Breast epithelium (tissue), 4 donors: Measurements from ENCODE around the gene HNRNPF. TPM values are rescaled to one million over a fixed set of nuclear protein-coding genes. Genes with fewer than 3 reads are reported as not detected.
A peak's percentile ranks its signal among the peaks of the same experiment; 100 is the strongest.

Source experiments
- DNase-seq, 2 donors: peaks; one replicate each; pipeline ENCODE4 v3.0.0-alpha.2; 2019; ENCODE audit warnings: low spot score in 2 of 2
- H3K27ac ChIP-seq, 2 donors: fragments of 200-600 bp; sonication (generic) in 1 of 2; one replicate each; pipeline ENCODE4 v1.5.1; 2016 to 2019; ENCODE audit warnings: mild to moderate bottlenecking in 1 of 2
- H3K27me3 ChIP-seq, 2 donors: fragments of 200-600 bp; sonication (generic) in 1 of 2; one replicate each; pipeline versions ENCODE4 v1.5.1 to v1.6.0; 2017 to 2019; ENCODE audit warnings: control low read depth in 1 of 2, mild to moderate bottlenecking in 1 of 2
- H3K36me3 ChIP-seq: fragments of 200-600 bp; one replicate; pipeline ENCODE4 v1.5.1; 2019
- H3K4me1 ChIP-seq, 2 donors: fragments of 200-600 bp; sonication (generic); one replicate each; pipeline ENCODE4 v1.5.1; 2016 to 2019; ENCODE audit warnings: control low read depth in 1 of 2
- H3K4me3 ChIP-seq, 3 donors: fragments of 200-600 bp; sonication (generic); 1 replicate in 2 of 3; 2 replicates in 1 of 3; pipeline ENCODE4 v1.5.1; 2016 to 2019; ENCODE audit warnings: mild to moderate bottlenecking in 3 of 3, moderate library complexity in 2 of 3
- H3K9me3 ChIP-seq, 2 donors: fragments of 200-600 bp; sonication (generic) in 1 of 2; one replicate each; pipeline ENCODE4 v1.5.1; 2016 to 2019; ENCODE audit warnings: control low read depth in 1 of 2
- CTCF ChIP-seq, 3 donors: fragments of 450-650 bp; IDR thresholded peaks; one replicate each; pipeline ENCODE4 v1.5.1; 2016 to 2017; ENCODE audit warnings: antibody characterized with exemption in 3 of 3, mild to moderate bottlenecking in 3 of 3, moderate library complexity in 3 of 3
- POLR2A ChIP-seq: fragments of 450-650 bp; IDR thresholded peaks from one replicate; pipeline ENCODE4 v1.6.1; 2016; ENCODE audit warnings: antibody characterized with exemption, mild to moderate bottlenecking, moderate library complexity
- POLR2AphosphoS5 ChIP-seq, 3 donors: sonication (generic); formaldehyde crosslinking; IDR thresholded peaks; one replicate each; pipeline ENCODE4 v1.6.1; 2017; ENCODE audit warnings: antibody characterized with exemption in 3 of 3
- intact Hi-C: fragments of 100-400 bp; cut with DNase I; formaldehyde crosslinking; loops from one replicate; pipeline ENCODE4 v1.15.1; 2023; ENCODE audit warnings: low total_unique reads
- total RNA-seq, 3 donors: library from RNA; depleted of rRNA; stranded (reverse); fragments of >200 nt; gene quantifications; one replicate each; pipeline ENCODE4 v1.1.0, GENCODE V29; 2016

Gene HNRNPF
- total RNA-seq, 3 donors from 2014 or later, result 175 to 213 (median 207) TPM

- Histone ChIP-seq H3K9me3 (no peaks in the 10 kb centered on the region), H3K27ac (peak overlapping the region in 1 of 2 donors; percentile 46), H3K4me3 (no peak overlapping the region), H3K36me3 (no peaks in the 10 kb centered on the region), H3K27me3 (no peaks in the 10 kb centered on the region), H3K4me1 (no peaks in the 10 kb centered on the region)
- TF ChIP-seq POLR2AphosphoS5 (IDR thresholded peaks at IDR 0.05) (no peak), POLR2A (no peak), CTCF (IDR thresholded peaks at IDR 0.05) (no peak)
- intact Hi-C loops, result no loop called here
- DNase-seq, result no peak
Measured at GRCh38 chr10:43353495-43354329, 55.3 kb downstream of the HNRNPF start.

GRCh38 chr10:43352951-43353350 is 56.0 kb downstream of the HNRNPF start:
- Histone ChIP-seq H3K36me3 (no peaks in the 10 kb centered on the region), H3K27me3 (no peaks in the 10 kb centered on the region), H3K4me3 (no peak overlapping the region), H3K27ac (no peak overlapping the region), H3K4me1 (no peaks in the 10 kb centered on the region), H3K9me3 (no peaks in the 10 kb centered on the region)
- no peak for TF ChIP-seq POLR2AphosphoS5 (IDR thresholded peaks at IDR 0.05)
- no peak for TF ChIP-seq POLR2A
- TF ChIP-seq CTCF (IDR thresholded peaks at IDR 0.05), result no peak
- intact Hi-C loops, result no loop called here
- no peak for DNase-seq

GRCh38 chr10:43351301-43351700 is 57.7 kb downstream of the HNRNPF start:
- Histone ChIP-seq H3K36me3 (no peaks in the 10 kb centered on the region), H3K4me3 (peak overlapping the region in 1 of 3 donors; percentile 56), H3K4me1 (no peaks in the 10 kb centered on the region), H3K9me3 (no peaks in the 10 kb centered on the region), H3K27me3 (no peaks in the 10 kb centered on the region), H3K27ac (no peak overlapping the region)
- DNase-seq, result no peak
- intact Hi-C loops, result no loop called here
- TF ChIP-seq POLR2AphosphoS5 (IDR thresholded peaks at IDR 0.05), result no peak
- TF ChIP-seq CTCF (IDR thresholded peaks at IDR 0.05), result no peak
- TF ChIP-seq POLR2A, result no peak

- no peaks in the 10 kb centered on the region for H3K27me3 ChIP-seq
- H3K4me3 ChIP-seq, result peak overlapping the region in 2 of 3 donors; percentile 27 to 56
- no peak for DNase-seq
- H3K4me1 ChIP-seq, result no peaks in the 10 kb centered on the region
- intact Hi-C loops, result no loop called here
- TF ChIP-seq CTCF (IDR thresholded peaks at IDR 0.05), result no peak
- no peak for TF ChIP-seq POLR2A
- no peak for TF ChIP-seq POLR2AphosphoS5 (IDR thresholded peaks at IDR 0.05)
- H3K36me3 ChIP-seq, result no peaks in the 10 kb centered on the region
- no peaks in the 10 kb centered on the region for H3K9me3 ChIP-seq
- H3K27ac ChIP-seq, result no peak overlapping the region
Measured at GRCh38 chr10:43350686-43351085, 58.3 kb downstream of the HNRNPF start.

- no peaks in the 10 kb centered on the region for H3K27me3 ChIP-seq
- H3K27ac ChIP-seq, result no peak overlapping the region
- H3K4me3 ChIP-seq, result peak overlapping the region in 2 of 3 donors; percentile 27 to 56
- no peaks in the 10 kb centered on the region for H3K4me1 ChIP-seq
- TF ChIP-seq CTCF (IDR thresholded peaks at IDR 0.05) (no peak), POLR2AphosphoS5 (IDR thresholded peaks at IDR 0.05) (no peak), POLR2A (no peak)
- intact Hi-C loops, result no loop called here
- DNase-seq, result no peak
- H3K36me3 ChIP-seq, result no peaks in the 10 kb centered on the region
- no peaks in the 10 kb centered on the region for H3K9me3 ChIP-seq
Measured at GRCh38 chr10:43350156-43350555, 58.8 kb downstream of the HNRNPF start.
